Activated T-helper 2 cell treated with anti-CD3 and anti-CD28 coated beads, Interferon-gamma antibody, Interleukin-2, Interleukin-4, amounts not matched to agents 10 μg/mL and 5 μg/mL and 100 μg/mL, durations not matched to agents 14 hours and 24 hours and 36 hours (primary cell): ENCODE results near the gene L3HYPDH. TPM values are rescaled to one million over a fixed set of nuclear protein-coding genes. Genes with fewer than 3 reads are reported as not detected.

Experiments used
- DNase-seq: peaks from one replicate; pipeline ENCODE4 v3.0.0; 2021; ENCODE audit warnings: low spot score
- H3K27ac Mint-ChIP-seq: one replicate; pipeline ENCODE4 v1.8.0; 2021; ENCODE audit warnings: mixed read lengths
- H3K27me3 Mint-ChIP-seq: one replicate; pipeline ENCODE4 v1.8.0; 2021; ENCODE audit warnings: low read depth, mixed read lengths
- H3K36me3 Mint-ChIP-seq: one replicate; pipeline ENCODE4 v1.8.0; 2021; ENCODE audit warnings: low read depth, mixed read lengths
- H3K4me1 Mint-ChIP-seq: one replicate; pipeline ENCODE4 v1.8.0; 2021; ENCODE audit warnings: low read depth, mixed read lengths
- H3K4me3 Mint-ChIP-seq: one replicate; pipeline ENCODE4 v1.8.0; 2021; ENCODE audit warnings: low read depth, mild to moderate bottlenecking, moderate library complexity, mixed read lengths
- H3K9me3 Mint-ChIP-seq: one replicate; pipeline ENCODE4 v1.8.0; 2021; ENCODE audit warnings: mixed read lengths
- intact Hi-C: fragments of 100-400 bp; cut with micrococcal nuclease; formaldehyde crosslinking; loops from one replicate; pipeline ENCODE4 v1.15.1; 2023
- total RNA-seq: library from RNA; stranded (reverse); gene quantifications from 2 replicates; pipeline ENCODE4 v1.2.3, GENCODE V29; 2022

L3HYPDH gene
- 14.2 and 15.9 TPM in 2 replicates for total RNA-seq

DNA sequence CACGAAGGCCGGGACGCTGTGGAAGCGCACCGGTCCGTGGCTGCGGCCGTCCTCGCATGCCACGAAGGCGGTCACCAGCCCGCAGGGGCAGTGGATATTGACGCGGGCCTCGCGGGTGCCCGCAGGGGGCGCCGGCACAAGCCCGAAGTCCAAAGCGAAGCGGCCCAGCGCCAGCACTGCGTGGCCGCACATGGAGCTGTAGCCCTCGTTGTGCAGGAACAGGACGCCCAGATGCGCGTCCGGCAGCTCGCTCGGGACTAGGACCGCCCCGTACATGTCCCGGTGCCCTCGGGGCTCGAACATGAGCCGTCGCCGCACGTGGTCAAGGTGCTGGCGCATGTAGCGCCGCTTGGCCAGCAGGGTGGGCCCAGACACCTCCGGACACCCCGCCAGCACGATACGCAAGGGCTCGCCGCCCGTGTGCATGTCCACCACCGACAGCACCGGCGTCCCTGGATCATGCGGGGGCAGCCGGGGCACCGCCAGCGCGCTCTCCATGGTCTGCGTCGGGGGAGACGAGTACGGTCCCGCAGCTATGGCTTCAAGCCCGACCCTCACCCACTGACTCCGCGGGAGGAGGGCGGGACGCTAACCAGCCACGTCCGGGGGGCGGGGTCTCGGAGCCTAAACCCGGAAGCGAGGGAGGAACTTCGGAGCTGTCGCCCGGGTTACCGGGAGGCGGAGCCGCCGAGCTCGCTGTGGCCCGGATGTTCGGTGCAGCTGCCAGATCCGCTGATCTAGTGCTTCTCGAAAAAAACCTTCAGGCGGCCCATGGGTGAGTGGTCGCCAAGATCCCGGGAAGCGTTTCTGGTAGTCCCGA is at the start of gene L3HYPDH, which contains the start of gene JKAMP:
L3HYPDH (minus strand) TSS at position 590 of the 820 bp plus-strand sequence; CDS start at position 498, 92 bp downstream.
JKAMP (plus strand) TSS at position 699 of the 820 bp plus-strand sequence; CDS start at position 772, 73 bp downstream.
- intact Hi-C loops = loop anchor here (1.0 to 10.0 kb wide), 5 partner anchors 20 to 1057 kb away; partner anchors contain the start of genes DAAM1, KIAA0586, PCNX4 and TIMM9
- peaks cover 47% of the 10 kb centered on the region for H3K4me1 Mint-ChIP-seq
- H3K9me3 Mint-ChIP-seq = no peaks in the 10 kb centered on the region
- H3K4me3 Mint-ChIP-seq = peak within 1 kb of the TSS; percentile 91
- H3K36me3 Mint-ChIP-seq = peaks cover 24% of the 10 kb centered on the region
- H3K27me3 Mint-ChIP-seq = no peaks in the 10 kb centered on the region
- peak; percentile 95 for DNase-seq
- H3K27ac Mint-ChIP-seq = peak within 1 kb of the TSS; percentile 84

DNA sequence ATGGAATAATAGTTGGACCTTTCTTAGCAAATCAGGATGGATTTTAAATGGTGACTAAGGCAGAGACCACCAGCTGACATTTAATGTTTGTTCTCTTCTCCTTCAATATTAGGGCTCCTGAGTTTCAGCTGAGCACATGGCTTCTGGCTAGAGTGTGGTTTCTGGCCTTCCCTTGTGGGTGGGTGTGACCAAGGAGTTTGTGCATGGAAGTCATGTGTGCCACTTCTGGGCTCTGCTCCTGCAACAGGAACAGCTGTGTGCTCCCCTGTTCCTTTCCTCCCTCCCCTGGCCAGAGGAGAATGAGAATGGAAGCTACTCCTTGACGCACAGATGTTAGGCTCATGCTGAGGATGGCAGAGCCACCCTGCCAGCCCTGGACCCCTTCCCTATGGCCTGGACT is 48.2 kb upstream of the L3HYPDH start:
- no peak overlapping the region for H3K27ac Mint-ChIP-seq
- peaks cover 4% of the 10 kb centered on the region for H3K9me3 Mint-ChIP-seq
- intact Hi-C loops = no loop called here
- H3K36me3 Mint-ChIP-seq = no peaks in the 10 kb centered on the region
- H3K4me1 Mint-ChIP-seq = no peaks in the 10 kb centered on the region
- H3K27me3 Mint-ChIP-seq = peaks cover 3% of the 10 kb centered on the region
- no peak for DNase-seq
- H3K4me3 Mint-ChIP-seq = no peak overlapping the region

DNA sequence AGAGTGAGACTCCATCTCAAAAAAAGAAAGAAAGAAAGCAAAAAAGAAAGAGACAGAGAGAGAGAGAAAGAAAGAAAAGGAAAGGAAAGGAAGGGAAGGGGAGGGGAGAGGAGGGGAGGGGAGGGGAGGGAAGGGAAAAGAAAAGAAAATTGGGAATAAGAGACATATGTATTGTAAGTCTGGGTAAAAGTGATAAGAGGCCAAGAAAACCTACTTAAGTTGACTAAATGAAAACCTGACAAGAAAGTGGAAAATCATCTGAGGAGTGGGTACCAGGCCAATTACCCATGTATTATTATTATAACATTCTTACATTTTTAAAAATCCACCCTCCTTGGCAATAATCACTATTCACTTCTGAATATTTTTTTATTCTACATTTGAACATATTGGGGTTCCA is 46.1 kb upstream of the L3HYPDH start:
- Mint-ChIP-seq H3K27ac (no peak overlapping the region), H3K4me1 (no peaks in the 10 kb centered on the region), H3K9me3 (peaks cover 4% of the 10 kb centered on the region), H3K27me3 (peaks cover 3% of the 10 kb centered on the region), H3K4me3 (no peak overlapping the region), H3K36me3 (no peaks in the 10 kb centered on the region)
- DNase-seq = no peak
- intact Hi-C loops = no loop called here

DNA sequence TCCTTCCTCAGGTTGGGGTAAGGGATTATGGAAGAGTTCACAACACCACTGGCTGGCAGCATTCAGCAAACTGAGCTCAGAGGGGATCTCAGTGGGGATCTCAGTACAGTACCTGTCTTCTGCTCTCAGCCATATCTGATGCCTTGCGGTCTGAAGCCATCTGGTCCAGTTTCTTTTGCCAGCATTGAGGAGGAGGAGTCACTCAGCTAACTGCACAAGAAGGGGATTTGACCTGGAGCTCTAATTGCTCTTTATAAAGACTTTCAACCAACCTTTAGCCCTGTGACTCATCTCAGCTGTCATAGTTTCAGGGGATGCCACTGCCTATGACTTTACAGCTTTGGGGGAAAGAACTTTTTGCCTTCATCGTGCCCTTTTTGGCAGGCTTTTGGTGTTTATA is 45.0 kb upstream of the L3HYPDH start:
- peaks cover 4% of the 10 kb centered on the region for H3K9me3 Mint-ChIP-seq
- H3K27me3 Mint-ChIP-seq = peaks cover 6% of the 10 kb centered on the region
- H3K4me3 Mint-ChIP-seq = no peak overlapping the region
- intact Hi-C loops = no loop called here
- no peaks in the 10 kb centered on the region for H3K36me3 Mint-ChIP-seq
- no peak for DNase-seq
- H3K4me1 Mint-ChIP-seq = no peaks in the 10 kb centered on the region
- H3K27ac Mint-ChIP-seq = no peak overlapping the region

DNA sequence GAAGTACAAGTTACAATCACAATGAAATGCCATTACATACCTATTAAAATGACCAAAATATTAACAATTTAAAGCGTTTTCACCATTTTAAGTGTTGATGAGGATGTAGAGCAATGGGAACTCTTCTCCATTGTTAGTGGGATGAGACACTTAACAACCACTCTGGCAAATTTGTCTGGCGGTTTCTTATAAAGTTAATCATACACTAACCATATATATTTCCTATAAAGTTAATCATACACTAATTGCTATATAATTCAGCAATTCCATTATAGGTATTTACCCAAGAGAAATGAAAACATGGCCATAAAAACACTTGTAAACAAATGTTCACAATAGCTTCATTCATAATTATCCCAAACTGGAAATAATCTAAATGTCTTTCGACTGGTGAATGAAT is 36.0 kb upstream of the L3HYPDH start:
- Mint-ChIP-seq H3K4me1 (no peaks in the 10 kb centered on the region), H3K36me3 (no peaks in the 10 kb centered on the region), H3K9me3 (no peaks in the 10 kb centered on the region), H3K27ac (no peak overlapping the region), H3K27me3 (peaks cover 3% of the 10 kb centered on the region), H3K4me3 (no peak overlapping the region)
- DNase-seq = no peak
- intact Hi-C loops = no loop called here

DNA sequence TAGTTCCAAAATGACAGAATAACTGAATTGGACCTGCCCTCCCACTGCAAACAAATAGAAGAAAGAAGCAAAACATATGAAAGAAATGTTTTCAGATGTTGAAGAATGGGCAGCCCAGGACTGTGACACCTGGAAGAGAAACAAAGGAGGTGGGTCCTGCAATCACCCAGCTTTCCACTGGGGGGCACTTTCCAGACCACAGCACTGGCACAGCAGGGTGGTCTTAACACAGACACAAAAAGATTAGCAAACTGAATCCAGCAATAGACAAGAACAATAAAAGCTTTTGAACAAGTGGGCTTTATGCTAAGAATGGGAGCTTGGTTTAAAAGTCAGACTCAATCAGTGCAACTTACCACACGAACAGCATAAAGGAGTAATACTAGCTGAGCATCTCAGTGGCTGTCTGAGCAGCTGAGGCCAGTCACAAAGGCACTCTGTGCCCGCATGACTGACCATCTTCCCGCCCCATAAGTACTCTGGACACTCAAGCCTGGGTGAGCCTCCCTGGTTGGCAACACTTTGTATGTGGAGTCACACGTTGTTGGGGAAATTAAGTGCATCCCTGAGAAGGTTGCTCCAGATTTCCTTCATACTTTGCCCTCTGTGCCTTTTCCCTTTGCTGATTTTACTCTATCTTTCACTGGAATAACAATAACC is 27.8 kb upstream of the L3HYPDH start:
- H3K4me3 Mint-ChIP-seq = no peak overlapping the region
- no peaks in the 10 kb centered on the region for H3K9me3 Mint-ChIP-seq
- DNase-seq = no peak
- no peak overlapping the region for H3K27ac Mint-ChIP-seq
- peaks cover 14% of the 10 kb centered on the region for H3K27me3 Mint-ChIP-seq
- H3K36me3 Mint-ChIP-seq = no peaks in the 10 kb centered on the region
- intact Hi-C loops = no loop called here
- H3K4me1 Mint-ChIP-seq = no peaks in the 10 kb centered on the region

DNA sequence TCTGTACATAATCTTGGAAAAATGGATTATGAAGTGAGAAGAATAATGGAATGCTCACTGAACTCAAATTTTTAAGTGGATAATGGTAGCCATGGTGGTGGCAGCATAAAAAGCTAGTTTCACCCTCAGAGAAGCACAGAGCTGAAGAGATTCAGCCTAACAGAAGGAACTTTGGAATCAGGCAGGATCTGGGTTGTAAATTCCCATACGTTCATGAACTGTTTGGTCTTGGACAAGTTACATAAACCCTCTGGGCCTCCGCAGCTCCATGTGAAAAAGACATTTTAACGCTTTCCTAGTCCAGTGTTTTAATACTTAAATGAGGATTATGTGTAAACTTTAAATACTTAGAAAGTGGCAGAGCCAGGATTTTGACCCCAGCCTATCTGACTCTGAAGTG is 26.8 kb upstream of the L3HYPDH start:
- no peak overlapping the region for H3K4me3 Mint-ChIP-seq
- intact Hi-C loops = no loop called here
- no peaks in the 10 kb centered on the region for H3K4me1 Mint-ChIP-seq
- no peak overlapping the region for H3K27ac Mint-ChIP-seq
- peaks cover 14% of the 10 kb centered on the region for H3K27me3 Mint-ChIP-seq
- DNase-seq = no peak
- H3K36me3 Mint-ChIP-seq = no peaks in the 10 kb centered on the region
- no peaks in the 10 kb centered on the region for H3K9me3 Mint-ChIP-seq

DNA sequence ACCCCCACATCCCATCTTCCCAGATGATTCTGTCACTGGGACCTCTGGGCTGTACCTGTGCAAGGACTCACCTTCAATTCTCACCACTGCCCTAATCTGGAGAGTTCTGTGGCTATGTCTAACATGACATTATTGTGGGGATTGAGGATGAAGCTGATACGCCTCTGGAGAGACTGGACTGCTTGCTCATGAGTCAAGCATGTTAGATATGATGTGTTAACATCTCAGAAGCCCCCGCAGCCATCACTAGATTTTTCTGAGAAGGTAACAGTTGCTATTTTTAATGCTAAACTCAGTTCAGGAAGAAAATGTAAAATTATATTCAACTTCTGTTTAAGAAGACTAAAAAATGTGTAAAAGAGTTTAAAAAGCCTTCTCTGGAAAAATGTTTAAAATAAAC is 25.8 kb upstream of the L3HYPDH start:
- Mint-ChIP-seq H3K27ac (no peak overlapping the region), H3K36me3 (no peaks in the 10 kb centered on the region), H3K4me1 (no peaks in the 10 kb centered on the region), H3K27me3 (peaks cover 14% of the 10 kb centered on the region), H3K4me3 (no peak overlapping the region), H3K9me3 (no peaks in the 10 kb centered on the region)
- intact Hi-C loops = no loop called here
- DNase-seq = no peak

DNA sequence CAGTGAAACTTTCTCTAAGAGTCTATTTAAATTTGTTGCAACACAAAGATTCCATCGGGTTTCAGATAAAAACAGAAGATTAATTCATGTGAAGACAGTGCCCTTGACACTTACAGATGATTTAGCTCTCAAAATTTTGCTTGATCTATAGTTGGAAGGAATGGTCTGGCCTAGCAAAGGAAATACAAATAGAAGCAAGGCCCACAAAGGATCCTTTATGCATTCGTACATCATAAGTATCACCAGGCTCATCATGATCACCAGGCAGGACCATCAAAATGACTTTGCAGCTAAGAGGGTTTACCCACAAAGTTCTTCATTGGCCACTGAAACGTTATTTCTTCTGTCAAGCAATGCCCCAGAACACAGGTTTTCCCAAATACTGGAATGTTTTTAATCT is 24.9 kb upstream of the L3HYPDH start:
- H3K36me3 Mint-ChIP-seq = peaks cover 2% of the 10 kb centered on the region
- intact Hi-C loops = loop anchor here (5.0 to 10.0 kb wide), 2 partner anchors 382 to 676 kb away; no protein-coding TSS in a partner anchor
- no peak for DNase-seq
- no peak overlapping the region for H3K4me3 Mint-ChIP-seq
- peaks cover 4% of the 10 kb centered on the region for H3K4me1 Mint-ChIP-seq
- H3K27ac Mint-ChIP-seq = no peak overlapping the region
- peaks cover 9% of the 10 kb centered on the region for H3K27me3 Mint-ChIP-seq
- no peaks in the 10 kb centered on the region for H3K9me3 Mint-ChIP-seq

DNA sequence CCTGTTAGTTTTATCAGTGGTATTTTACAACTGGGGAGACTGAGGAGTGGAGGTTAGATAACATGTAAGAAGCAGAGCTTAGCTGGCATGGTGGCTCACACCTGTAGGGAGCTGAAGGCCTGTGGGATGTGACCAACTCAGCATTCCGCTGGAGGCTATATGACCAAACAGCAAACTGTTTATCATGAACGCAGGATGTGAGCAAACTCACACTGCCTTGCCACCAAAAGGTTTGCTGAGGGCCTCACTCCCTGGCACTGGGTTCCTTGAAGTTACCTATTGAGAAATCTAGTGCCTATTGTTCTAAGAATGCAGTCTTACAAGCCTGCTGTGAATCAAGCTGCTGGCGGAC is 23.5 kb upstream of the L3HYPDH start:
- DNase-seq = no peak
- no peak overlapping the region for H3K4me3 Mint-ChIP-seq
- H3K9me3 Mint-ChIP-seq = no peaks in the 10 kb centered on the region
- intact Hi-C loops = loop anchor here (1.0 to 10.0 kb wide), 3 partner anchors 69 to 677 kb away; partner anchors contain the start of gene CCDC175
- no peak overlapping the region for H3K27ac Mint-ChIP-seq
- H3K36me3 Mint-ChIP-seq = peaks cover 9% of the 10 kb centered on the region
- peaks cover 4% of the 10 kb centered on the region for H3K4me1 Mint-ChIP-seq
- H3K27me3 Mint-ChIP-seq = peaks cover 9% of the 10 kb centered on the region

DNA sequence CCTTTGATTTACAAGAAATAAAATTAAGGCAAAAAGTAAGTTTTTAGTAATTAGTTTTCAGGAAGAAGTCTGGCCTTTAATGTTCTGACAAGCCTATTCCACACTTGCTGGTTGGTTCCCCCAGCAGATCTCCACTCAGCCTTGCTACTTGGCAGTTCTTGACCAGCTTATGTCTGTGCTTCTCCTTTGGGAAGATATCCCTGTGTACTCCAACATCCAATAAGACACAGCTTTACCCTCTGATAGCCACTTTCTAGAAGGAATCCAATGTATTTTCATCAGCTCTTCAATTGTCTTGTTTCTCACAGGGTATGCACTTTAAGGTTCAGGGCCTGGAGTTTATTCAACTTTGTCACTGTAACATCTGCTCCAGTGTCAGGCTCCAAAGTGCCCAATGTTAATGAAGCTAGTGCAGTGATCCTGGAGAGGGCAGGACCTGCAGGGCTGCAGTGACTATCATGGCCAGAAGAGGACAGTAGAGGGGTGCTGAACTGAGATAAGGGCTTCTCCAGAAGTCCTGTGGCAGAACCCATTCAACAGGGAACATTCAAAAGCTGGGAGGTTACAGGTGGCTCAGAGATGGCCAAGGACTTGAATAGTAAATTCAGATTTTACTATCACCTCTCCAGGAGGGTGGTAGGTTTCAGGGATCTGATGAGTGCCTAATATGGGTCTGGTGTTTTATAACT is 23.0 kb upstream of the L3HYPDH start:
- Mint-ChIP-seq H3K4me3 (no peak overlapping the region), H3K9me3 (no peaks in the 10 kb centered on the region), H3K4me1 (peaks cover 4% of the 10 kb centered on the region), H3K27me3 (peaks cover 9% of the 10 kb centered on the region), H3K36me3 (peaks cover 12% of the 10 kb centered on the region), H3K27ac (no peak overlapping the region)
- DNase-seq = peak; percentile 33
- intact Hi-C loops = loop anchor here (1.0 to 10.0 kb wide), 3 partner anchors 69 to 678 kb away; partner anchors contain the start of gene CCDC175

DNA sequence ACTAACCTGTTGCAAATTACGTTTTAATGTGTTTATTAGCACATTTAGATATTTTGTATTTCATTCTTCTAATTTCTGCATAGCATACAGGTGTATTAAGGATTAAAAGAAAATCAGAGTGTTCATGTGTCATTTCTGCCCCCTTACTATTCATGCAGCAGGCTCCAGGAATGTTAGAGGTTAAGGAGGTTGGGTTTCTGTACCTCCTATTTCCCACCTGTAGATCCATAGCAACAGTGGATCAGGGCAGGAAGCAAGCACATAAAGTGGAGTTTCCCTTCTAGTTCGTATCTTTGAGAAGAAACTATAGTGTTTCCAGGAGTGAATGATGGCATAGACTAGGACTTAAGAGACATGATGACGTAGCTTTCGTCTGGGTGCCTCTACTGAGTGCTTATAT is 19.0 kb upstream of the L3HYPDH start:
- DNase-seq = no peak
- intact Hi-C loops = loop anchor here (10.0 kb wide), 1 partner anchor 682 kb away; no protein-coding TSS in a partner anchor

More for the DNA sequence above, 19.0 kb upstream of the L3HYPDH start:
- Mint-ChIP-seq H3K9me3 (no peaks in the 10 kb centered on the region), H3K36me3 (peaks cover 20% of the 10 kb centered on the region), H3K27me3 (no peaks in the 10 kb centered on the region), H3K4me1 (peaks cover 4% of the 10 kb centered on the region), H3K27ac (no peak overlapping the region), H3K4me3 (no peak overlapping the region)
